Body of pancreas (tissue), 4 donors: ENCODE data around the gene CRYBG2.

Experiments
- POLR2A ChIP-seq, 3 donors: fragments of 450-650 bp; IDR thresholded peaks; one replicate each; pipeline ENCODE4 v1.6.1; 2016; ENCODE audit warnings: antibody characterized with exemption in 3 of 3, mild to moderate bottlenecking in 2 of 3
- TF ChIP-seq, protein P1 (sequence below), 7 experiments: fragments of 450-650 bp in 4 of 7; fragments of 200-600 bp in 3 of 7; sonication (generic) in 3 of 7; IDR thresholded peaks; one replicate each; pipeline ENCODE4 v1.5.1; 2016 to 2019; ENCODE audit warnings: antibody characterized with exemption in 7 of 7

DNA sequence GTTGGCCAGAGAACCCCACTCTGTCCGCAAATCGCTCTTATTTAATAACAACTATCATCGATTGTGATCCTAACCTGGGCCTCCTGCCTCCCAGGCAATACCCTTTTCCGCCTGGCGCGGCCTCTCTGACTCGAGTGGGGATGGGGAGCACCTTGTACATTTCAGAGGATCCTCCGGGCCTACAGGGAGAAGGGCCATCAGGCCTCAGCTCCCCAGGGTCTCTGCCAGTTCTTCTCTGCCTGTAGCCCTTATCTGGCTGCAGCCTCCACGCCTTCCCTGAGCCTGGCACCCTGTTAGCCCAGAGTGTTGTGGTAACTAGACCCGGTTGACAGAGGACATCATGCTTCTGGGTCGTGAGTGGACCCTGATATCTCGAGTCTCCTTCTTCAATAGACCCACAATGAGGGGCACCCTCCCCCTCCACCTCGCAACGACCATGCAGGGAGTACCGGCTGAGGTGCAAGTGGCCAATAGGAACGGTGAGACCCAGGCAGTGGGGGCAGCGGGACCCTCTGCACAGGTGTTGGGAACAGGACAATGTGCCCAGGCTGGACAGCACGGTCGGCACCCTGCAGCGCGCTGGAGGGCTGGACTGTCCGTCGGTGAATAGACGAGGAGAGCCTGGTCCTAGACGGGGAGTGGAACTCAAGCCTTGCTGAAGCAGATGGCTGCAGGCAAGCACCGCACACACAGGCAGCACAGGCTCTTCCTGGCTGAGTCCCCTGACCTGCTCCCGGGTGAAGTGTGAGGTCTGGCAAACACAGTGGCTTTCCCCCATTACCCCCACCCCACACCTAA, 7.1 kb upstream of the CRYBG2 start:
- TF ChIP-seq, protein P1, sequence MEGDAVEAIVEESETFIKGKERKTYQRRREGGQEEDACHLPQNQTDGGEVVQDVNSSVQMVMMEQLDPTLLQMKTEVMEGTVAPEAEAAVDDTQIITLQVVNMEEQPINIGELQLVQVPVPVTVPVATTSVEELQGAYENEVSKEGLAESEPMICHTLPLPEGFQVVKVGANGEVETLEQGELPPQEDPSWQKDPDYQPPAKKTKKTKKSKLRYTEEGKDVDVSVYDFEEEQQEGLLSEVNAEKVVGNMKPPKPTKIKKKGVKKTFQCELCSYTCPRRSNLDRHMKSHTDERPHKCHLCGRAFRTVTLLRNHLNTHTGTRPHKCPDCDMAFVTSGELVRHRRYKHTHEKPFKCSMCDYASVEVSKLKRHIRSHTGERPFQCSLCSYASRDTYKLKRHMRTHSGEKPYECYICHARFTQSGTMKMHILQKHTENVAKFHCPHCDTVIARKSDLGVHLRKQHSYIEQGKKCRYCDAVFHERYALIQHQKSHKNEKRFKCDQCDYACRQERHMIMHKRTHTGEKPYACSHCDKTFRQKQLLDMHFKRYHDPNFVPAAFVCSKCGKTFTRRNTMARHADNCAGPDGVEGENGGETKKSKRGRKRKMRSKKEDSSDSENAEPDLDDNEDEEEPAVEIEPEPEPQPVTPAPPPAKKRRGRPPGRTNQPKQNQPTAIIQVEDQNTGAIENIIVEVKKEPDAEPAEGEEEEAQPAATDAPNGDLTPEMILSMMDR (IDR thresholded peaks at IDR 0.05) = no peak
- TF ChIP-seq POLR2A (IDR thresholded peaks at IDR 0.05) = no peak
